Measurements from ENCODE around the gene TAF11.

Gene TAF11

DNA sequence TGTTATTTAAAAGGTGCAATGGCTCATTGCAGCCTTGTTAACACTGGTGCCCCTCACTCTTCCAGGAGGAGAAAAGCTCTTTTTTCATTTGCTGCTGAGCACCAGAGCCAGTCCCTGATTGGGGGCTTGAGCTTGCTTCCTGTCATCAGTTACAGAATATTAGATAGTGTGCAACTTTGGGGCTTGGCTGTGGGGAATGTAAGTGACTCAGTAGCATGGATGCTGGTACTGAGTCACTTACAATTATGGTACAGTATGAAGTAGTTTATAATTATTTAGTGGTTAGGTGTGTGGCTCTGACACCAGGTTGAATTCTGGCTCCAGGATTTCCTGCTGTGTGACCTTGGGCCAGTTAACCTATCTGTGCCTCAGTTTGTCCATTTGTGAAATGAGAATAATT, 38.8 kb upstream of the TAF11 start:
- no peak for DNase-seq (ENCODE audit: low spot score)

DNA sequence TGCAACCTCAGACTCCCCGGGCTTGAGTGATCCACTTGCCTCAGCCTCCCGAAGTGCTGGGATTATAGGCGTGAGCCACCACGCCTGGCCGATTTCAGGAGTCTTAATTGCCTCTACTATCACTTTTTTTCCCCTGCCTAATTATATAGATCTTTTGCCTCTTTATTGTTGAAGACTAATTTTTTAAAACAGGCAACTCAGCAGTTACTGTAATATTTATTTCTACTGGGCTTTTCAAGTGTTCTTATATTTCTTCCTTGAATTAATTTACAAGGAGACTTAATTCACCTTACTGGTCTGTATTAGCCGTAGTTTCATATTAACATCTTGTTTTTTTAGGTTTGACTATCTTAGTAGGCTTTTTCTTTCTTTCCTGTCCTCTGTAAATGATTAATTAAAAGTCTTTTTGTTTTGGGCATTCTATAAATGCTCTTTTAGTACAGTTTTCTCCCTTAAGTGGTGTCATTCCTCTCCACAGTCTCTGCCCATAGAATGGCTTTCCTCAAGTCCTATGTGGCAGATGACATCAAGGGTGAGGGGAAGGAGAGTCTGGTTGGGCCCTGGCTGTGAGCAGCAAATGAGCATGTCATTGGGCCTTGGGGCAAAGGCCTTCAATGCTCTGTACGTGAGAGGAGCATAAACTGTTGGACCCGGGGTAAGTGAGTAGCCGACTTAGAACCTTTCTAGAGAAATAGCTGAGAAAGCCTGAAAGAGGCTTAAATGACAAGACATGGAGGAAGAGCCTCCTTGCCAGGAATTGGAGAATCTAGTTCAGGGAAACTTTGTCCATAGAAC, 37.2 kb upstream of the TAF11 start:
- DNase-seq (ENCODE audit: low spot score): no peak
- TF ChIP-seq, protein P1, sequence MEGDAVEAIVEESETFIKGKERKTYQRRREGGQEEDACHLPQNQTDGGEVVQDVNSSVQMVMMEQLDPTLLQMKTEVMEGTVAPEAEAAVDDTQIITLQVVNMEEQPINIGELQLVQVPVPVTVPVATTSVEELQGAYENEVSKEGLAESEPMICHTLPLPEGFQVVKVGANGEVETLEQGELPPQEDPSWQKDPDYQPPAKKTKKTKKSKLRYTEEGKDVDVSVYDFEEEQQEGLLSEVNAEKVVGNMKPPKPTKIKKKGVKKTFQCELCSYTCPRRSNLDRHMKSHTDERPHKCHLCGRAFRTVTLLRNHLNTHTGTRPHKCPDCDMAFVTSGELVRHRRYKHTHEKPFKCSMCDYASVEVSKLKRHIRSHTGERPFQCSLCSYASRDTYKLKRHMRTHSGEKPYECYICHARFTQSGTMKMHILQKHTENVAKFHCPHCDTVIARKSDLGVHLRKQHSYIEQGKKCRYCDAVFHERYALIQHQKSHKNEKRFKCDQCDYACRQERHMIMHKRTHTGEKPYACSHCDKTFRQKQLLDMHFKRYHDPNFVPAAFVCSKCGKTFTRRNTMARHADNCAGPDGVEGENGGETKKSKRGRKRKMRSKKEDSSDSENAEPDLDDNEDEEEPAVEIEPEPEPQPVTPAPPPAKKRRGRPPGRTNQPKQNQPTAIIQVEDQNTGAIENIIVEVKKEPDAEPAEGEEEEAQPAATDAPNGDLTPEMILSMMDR (IDR thresholded peaks at IDR 0.05; ENCODE audit: extremely low read depth, missing control alignments): no peak

More for the DNA sequence above, 38.8 kb upstream of the TAF11 start:
- TF ChIP-seq, protein P1 (IDR thresholded peaks at IDR 0.05; ENCODE audit: extremely low read depth, missing control alignments): no peak

DNA sequence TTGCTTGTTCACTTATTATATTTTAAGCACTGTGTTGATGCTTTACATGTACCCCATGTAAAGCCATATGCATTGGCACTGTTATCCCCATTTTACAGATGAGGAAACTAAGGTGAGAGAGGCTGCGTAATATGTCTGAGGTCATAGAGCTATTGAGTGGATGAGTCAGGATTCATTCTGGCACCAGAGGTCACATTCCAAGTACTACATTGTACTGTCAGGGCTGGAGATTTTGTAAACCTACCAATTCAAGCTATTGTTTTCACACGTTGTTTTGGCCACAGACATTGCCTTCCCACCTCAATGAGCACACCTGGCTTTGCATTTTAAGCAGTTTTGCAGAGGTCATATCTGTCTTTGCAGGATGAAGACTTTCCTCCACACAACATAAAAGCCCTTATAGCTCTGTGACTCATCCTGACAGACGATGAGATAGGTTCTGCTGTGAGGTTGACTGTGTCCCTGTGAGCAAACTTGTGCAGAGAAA, 34.4 kb upstream of the TAF11 start:
- TF ChIP-seq, protein P1 (IDR thresholded peaks at IDR 0.05; ENCODE audit: extremely low read depth, missing control alignments): no peak
- no peak for DNase-seq (ENCODE audit: low spot score)

DNA sequence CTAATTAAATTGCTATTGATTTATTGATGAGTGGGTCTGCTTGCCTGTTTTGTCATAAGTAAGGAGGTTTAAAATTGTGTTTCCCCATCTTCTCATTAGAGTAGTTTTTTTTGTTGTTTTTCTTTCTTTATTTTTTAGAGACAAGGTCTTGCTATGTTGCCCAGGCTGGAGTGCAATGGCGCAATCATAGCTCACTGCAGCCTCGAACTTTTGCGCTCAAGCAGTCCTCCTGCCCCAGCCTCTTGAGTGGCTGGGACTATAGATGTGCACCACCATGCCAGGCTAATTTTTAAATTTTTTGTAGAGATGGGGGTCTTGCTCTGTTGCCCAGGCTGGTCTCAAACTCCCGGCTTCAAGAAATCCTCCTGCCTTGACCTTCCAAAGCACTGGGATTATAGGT, 32.3 kb upstream of the TAF11 start:
- no peak for DNase-seq (ENCODE audit: low spot score)
- TF ChIP-seq, protein P1 (IDR thresholded peaks at IDR 0.05; ENCODE audit: extremely low read depth, missing control alignments): no peak

DNA sequence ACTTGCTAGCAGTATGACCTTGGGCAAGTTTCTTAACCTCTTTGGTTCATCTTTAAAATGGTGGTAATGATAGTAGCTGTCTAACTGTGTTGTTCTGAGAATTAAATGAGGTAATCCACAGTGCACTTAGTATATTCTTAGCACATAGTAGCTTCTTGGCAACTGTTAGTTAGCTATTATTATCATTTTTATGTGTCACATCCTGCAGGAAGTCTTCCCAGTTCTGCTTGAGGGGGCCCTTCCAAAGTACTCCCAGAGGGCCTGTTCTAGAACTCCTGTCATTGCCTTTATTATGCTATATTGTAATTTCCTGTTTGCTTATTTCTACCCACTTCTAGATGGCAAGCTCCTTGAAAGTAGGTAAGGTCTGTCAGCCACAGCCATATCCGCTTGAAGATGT, 31.8 kb upstream of the TAF11 start:
- no peak for DNase-seq (ENCODE audit: low spot score)
- TF ChIP-seq, protein P1 (IDR thresholded peaks at IDR 0.05; ENCODE audit: extremely low read depth, missing control alignments): no peak

DNA sequence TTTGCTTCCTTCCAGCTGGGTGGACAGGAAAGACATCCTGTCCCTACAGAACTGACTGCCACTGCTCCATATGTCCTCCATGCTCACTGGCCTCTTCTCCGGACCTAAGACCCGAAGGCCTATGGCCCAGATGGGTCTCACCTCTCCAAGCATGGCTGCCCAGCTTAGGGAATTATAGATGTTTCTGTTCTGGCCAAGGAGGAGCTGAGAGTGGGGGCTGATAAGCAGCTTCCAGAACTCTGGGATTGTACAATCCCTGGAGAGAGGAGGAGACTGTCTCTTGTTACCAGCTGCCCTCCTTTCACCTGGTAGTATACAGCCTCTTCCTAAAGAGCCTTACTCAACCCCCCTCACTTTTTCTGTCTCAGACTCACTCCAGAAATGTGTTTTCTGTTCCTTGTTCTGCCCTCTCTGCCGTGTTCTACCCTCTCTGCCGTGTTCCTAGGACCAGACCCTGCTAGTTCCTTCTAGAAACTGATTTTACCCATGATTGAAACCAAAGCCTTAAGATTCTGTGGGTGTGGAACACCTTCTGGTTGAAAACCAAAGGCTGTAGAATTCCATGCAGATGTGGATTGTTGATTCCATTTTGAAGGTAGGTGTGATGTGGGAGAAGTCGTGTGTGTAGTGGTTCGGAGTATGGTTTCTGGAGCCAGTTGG, 29.9 kb upstream of the TAF11 start:
- no peak for DNase-seq (ENCODE audit: low spot score)
- TF ChIP-seq, protein P1 (IDR thresholded peaks at IDR 0.05; ENCODE audit: extremely low read depth, missing control alignments): no peak

DNA sequence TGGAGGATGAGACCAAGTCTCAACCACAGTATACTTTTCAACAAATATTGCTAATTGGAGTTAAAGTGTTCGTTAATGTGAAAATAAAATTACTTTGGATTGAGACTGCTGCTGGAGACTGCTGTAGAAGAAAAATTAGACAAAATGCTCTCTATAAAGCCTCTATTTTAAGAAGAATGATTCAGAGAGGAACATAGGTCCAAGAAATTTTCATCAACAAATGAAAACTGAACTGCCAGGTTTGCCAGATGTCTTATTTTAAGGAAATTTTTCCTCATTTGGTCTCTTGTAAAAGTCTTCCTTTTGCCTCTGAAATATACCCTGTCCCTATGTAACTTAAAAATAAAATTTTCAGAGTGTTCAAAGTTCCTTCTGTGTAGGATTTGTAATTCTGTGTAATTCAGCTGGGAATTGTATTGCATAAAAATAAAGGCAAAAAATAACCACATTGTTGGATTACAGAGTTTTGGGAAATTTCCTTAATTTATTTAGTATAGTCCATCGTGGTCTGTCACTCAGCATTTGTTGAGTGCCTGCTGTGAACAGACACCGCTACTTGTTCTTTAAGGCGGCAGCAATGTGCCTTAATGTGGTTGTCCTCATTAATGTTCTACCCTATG, 28.6 kb upstream of the TAF11 start:
- TF ChIP-seq, protein P1 (IDR thresholded peaks at IDR 0.05; ENCODE audit: extremely low read depth, missing control alignments): no peak
- no peak for DNase-seq (ENCODE audit: low spot score)
